CD4-positive, alpha-beta T cell (primary cell): ENCODE data around the gene NSD2. TPM values are rescaled to one million over a fixed set of nuclear protein-coding genes. Genes with fewer than 3 reads are reported as not detected.

Experiments used
- ATAC-seq: fragments of 200-7000 bp; cut with Tn5 transposase; one replicate; pipeline ENCODE4 v1.10.0; 2022; ENCODE audit warnings: mild to moderate bottlenecking; ENCODE audit not compliant: poor library complexity
- CTCF ChIA-PET: fragments of 350-600 bp; sonication (Branson Sonifier 250); formaldehyde crosslinking; loops from one replicate; lab custom pipeline; 2021; ENCODE audit warnings: antibody characterized with exemption, inconsistent platforms; lab: Charles Lee
- POLR2A ChIA-PET: fragments of 350-600 bp; sonication (Branson Sonifier 250); formaldehyde crosslinking; loops from one replicate; lab custom pipeline; 2021; ENCODE audit warnings: antibody characterized with exemption, inconsistent platforms; lab: Charles Lee
- DNase-seq, 14 experiments: peaks; one replicate each; pipeline ENCODE4 v3.0.0-alpha.2; 2013 to 2020; ENCODE audit warnings: mixed read lengths in 2 of 14
- H3K27ac ChIP-seq, 2 donors: one replicate each; pipeline versions ENCODE4 v1.5.1 to v1.7.0; 2013; ENCODE audit warnings: low read length in 2 of 2, low read depth in 1 of 2, mild to moderate bottlenecking in 1 of 2
- H3K27me3 ChIP-seq, 2 experiments: 1 replicate in 1 of 2; 2 replicates in 1 of 2; pipeline versions ENCODE4 v1.6.1 to v1.7.0; 2013; ENCODE audit warnings: low read length in 2 of 2, control low read depth in 1 of 2, mild to moderate bottlenecking in 1 of 2, moderate library complexity in 1 of 2; ENCODE audit not compliant: insufficient read depth in 2 of 2, control insufficient read depth in 1 of 2
- H3K36me3 ChIP-seq: one replicate; pipeline ENCODE4 v1.6.1; 2013; ENCODE audit warnings: low read length, control low read depth; ENCODE audit not compliant: insufficient read depth
- H3K4me1 ChIP-seq: one replicate; pipeline ENCODE4 v1.6.1; 2013; ENCODE audit warnings: low read length, control low read depth; ENCODE audit not compliant: insufficient read depth
- H3K4me3 ChIP-seq: one replicate; pipeline ENCODE4 v1.5.1; 2013; ENCODE audit warnings: mild to moderate bottlenecking, low read length, moderate library complexity
- H3K9me3 ChIP-seq, 2 experiments: 1 replicate in 1 of 2; 2 replicates in 1 of 2; pipeline versions ENCODE4 v1.6.1 to v1.7.0; 2013; ENCODE audit warnings: low read length in 2 of 2, mild to moderate bottlenecking in 2 of 2, control low read depth in 1 of 2, moderate library complexity in 1 of 2; ENCODE audit not compliant: control insufficient read depth in 1 of 2, insufficient read depth in 1 of 2
- H3K27ac Mint-ChIP-seq: one replicate; pipeline ENCODE4 v1.8.0; 2020; ENCODE audit warnings: mixed read lengths
- H3K27me3 Mint-ChIP-seq: one replicate; pipeline ENCODE4 v1.8.0; 2021; ENCODE audit warnings: mixed read lengths
- H3K36me3 Mint-ChIP-seq: one replicate; pipeline ENCODE4 v1.8.0; 2021; ENCODE audit warnings: low read depth, mixed read lengths
- H3K4me1 Mint-ChIP-seq: one replicate; pipeline ENCODE4 v1.8.0; 2021; ENCODE audit warnings: low read depth, mixed read lengths
- H3K4me3 Mint-ChIP-seq: one replicate; pipeline ENCODE4 v1.8.0; 2020; ENCODE audit warnings: mild to moderate bottlenecking, mixed read lengths
- H3K9me3 Mint-ChIP-seq: one replicate; pipeline ENCODE4 v1.8.0; 2020; ENCODE audit warnings: mixed read lengths
- CTCF ChIP-seq: fragments of 200-600 bp; IDR thresholded peaks from one replicate; pipeline ENCODE4 v1.8.0; 2022; ENCODE audit warnings: antibody characterized with exemption, mild to moderate bottlenecking
- intact Hi-C, 2 experiments: fragments of 100-400 bp; cut with DNase I in 1 of 2; cut with micrococcal nuclease in 1 of 2; formaldehyde crosslinking; loops; one replicate each; pipeline versions ENCODE4 v1.15.1 to v1.9.0; 2023 to 2025; cut with DNase I, micrococcal nuclease
- total RNA-seq, 174 experiments: library from RNA in 2 of 174; stranded (reverse) in 2 of 174; gene quantifications; one replicate each; pipeline ENCODE4 v1.2.3 and lab custom pipeline; 2021 to 2026

Gene NSD2
- total RNA-seq, 2 experiments from 2014 or later: 42.4 to 45.8 TPM

GRCh38 chr4:1836650-1837049, 34.5 kb upstream of the NSD2 start:
- H3K27ac Mint-ChIP-seq: no peak overlapping the region
- no peak for DNase-seq
- Histone ChIP-seq H3K9me3 (no peaks in the 10 kb centered on the region), H3K36me3 (peaks cover 81% of the 10 kb centered on the region), H3K27ac (no peak overlapping the region), H3K4me1 (no peaks in the 10 kb centered on the region), H3K27me3 (no peaks in the 10 kb centered on the region), H3K4me3 (no peak overlapping the region)
- no peak overlapping the region for H3K4me3 Mint-ChIP-seq
- ChIA-PET CTCF (no interaction called here), POLR2A (no interaction called here)
- peaks cover 74% of the 10 kb centered on the region for H3K36me3 Mint-ChIP-seq
- ATAC-seq: no peak
- no peak for TF ChIP-seq CTCF
- no peaks in the 10 kb centered on the region for H3K9me3 Mint-ChIP-seq
- intact Hi-C loops: loop anchor here in 1 of 2 experiments (5.0 kb wide), 1 partner anchor 51 kb away; no protein-coding TSS in a partner anchor
- H3K27me3 Mint-ChIP-seq: no peaks in the 10 kb centered on the region
- no peaks in the 10 kb centered on the region for H3K4me1 Mint-ChIP-seq

GRCh38 chr4:1837069-1837468, 34.1 kb upstream of the NSD2 start:
- Histone ChIP-seq H3K27me3 (no peaks in the 10 kb centered on the region), H3K4me1 (peaks cover 3% of the 10 kb centered on the region), H3K36me3 (peaks cover 79% of the 10 kb centered on the region), H3K4me3 (no peak overlapping the region), H3K9me3 (no peaks in the 10 kb centered on the region), H3K27ac (no peak overlapping the region)
- CTCF ChIA-PET: no interaction called here
- Mint-ChIP-seq H3K36me3 (peaks cover 73% of the 10 kb centered on the region), H3K4me1 (no peaks in the 10 kb centered on the region), H3K9me3 (no peaks in the 10 kb centered on the region), H3K4me3 (no peak overlapping the region), H3K27ac (no peak overlapping the region), H3K27me3 (no peaks in the 10 kb centered on the region)
- ATAC-seq (no peak), DNase-seq (no peak)
- POLR2A ChIA-PET: no interaction called here
- no peak for TF ChIP-seq CTCF
- intact Hi-C loops: loop anchor here in 1 of 2 experiments (5.0 kb wide), 1 partner anchor 50 kb away; no protein-coding TSS in a partner anchor

- CTCF ChIA-PET: no interaction called here
- Histone ChIP-seq H3K4me3 (no peak overlapping the region), H3K9me3 (no peaks in the 10 kb centered on the region), H3K4me1 (peaks cover 3% of the 10 kb centered on the region), H3K36me3 (peaks cover 75% of the 10 kb centered on the region), H3K27ac (no peak overlapping the region), H3K27me3 (no peaks in the 10 kb centered on the region)
- H3K4me3 Mint-ChIP-seq: no peak overlapping the region
- ATAC-seq (no peak), DNase-seq (no peak)
- POLR2A ChIA-PET: no interaction called here
- H3K4me1 Mint-ChIP-seq: no peaks in the 10 kb centered on the region
- H3K27ac Mint-ChIP-seq: no peak overlapping the region
- intact Hi-C loops: loop anchor here in 1 of 2 experiments (5.0 kb wide), 1 partner anchor 48 kb away; no protein-coding TSS in a partner anchor
- no peaks in the 10 kb centered on the region for H3K9me3 Mint-ChIP-seq
- no peaks in the 10 kb centered on the region for H3K27me3 Mint-ChIP-seq
- H3K36me3 Mint-ChIP-seq: peaks cover 77% of the 10 kb centered on the region
- no peak for TF ChIP-seq CTCF
These were observed 31.9 kb upstream of the NSD2 start for GRCh38 chr4:1839282-1839681.
